Measurements from ENCODE around the gene IGFBP7.
"Not testable (repeated sequence)": the region's sequence is repeated elsewhere in the genome, so short reads cannot be mapped to it uniquely, and the experiment has no call there.

IGFBP7 gene

GRCh38 chr4:57065730-57066482 lies 44.3 kb downstream of the IGFBP7 start:
- DNase-seq (ENCODE audit: low read depth), result no peak
- no peak overlapping the region for H3K4me3 ChIP-seq (ENCODE audit: low read depth, low read length)
- TF ChIP-seq MAX (IDR thresholded peaks at IDR 0.05; ENCODE audit: low read depth, low read length), result no peak

- no peak for TF ChIP-seq POLR2A (IDR thresholded peaks at IDR 0.05; ENCODE audit: extremely low read depth, insufficient read length)
- TF ChIP-seq CTCF (IDR thresholded peaks at IDR 0.05; ENCODE audit: low read depth, low read length), result no peak
- no peak for TF ChIP-seq MAX (IDR thresholded peaks at IDR 0.05; ENCODE audit: low read depth, low read length)
- TF ChIP-seq MYC (IDR thresholded peaks at IDR 0.05; ENCODE audit: low read depth, low read length), result no peak
- DNase-seq (ENCODE audit: low read depth), result no peak
- no peak overlapping the region for H3K4me3 ChIP-seq (ENCODE audit: low read depth, low read length)
These were observed 45.1 kb downstream of the IGFBP7 start for GRCh38 chr4:57064811-57065711.

GRCh38 chr4:57064120-57064519 lies 46.1 kb downstream of the IGFBP7 start:
- TF ChIP-seq CTCF (IDR thresholded peaks at IDR 0.05; ENCODE audit: low read depth, low read length), result no peak
- TF ChIP-seq MAX (IDR thresholded peaks at IDR 0.05; ENCODE audit: low read depth, low read length), result no peak
- no peak for DNase-seq (ENCODE audit: low read depth)
- no peak overlapping the region for H3K4me3 ChIP-seq (ENCODE audit: low read depth, low read length)

- TF ChIP-seq POLR2A (IDR thresholded peaks at IDR 0.05; ENCODE audit: extremely low read depth, insufficient read length) (no peak), CTCF (IDR thresholded peaks at IDR 0.05; ENCODE audit: low read depth, low read length) (no peak), MYC (IDR thresholded peaks at IDR 0.05; ENCODE audit: low read depth, low read length) (no peak), MAX (IDR thresholded peaks at IDR 0.05; ENCODE audit: low read depth, low read length) (no peak)
- DNase-seq (ENCODE audit: low read depth), result no peak
- H3K4me3 ChIP-seq (ENCODE audit: low read depth, low read length), result no peak overlapping the region
These were observed 46.7 kb downstream of the IGFBP7 start for GRCh38 chr4:57063518-57063917.

GRCh38 chr4:57061395-57061794 lies 48.8 kb downstream of the IGFBP7 start:
- DNase-seq (ENCODE audit: low read depth), result no peak
- TF ChIP-seq POLR2A (IDR thresholded peaks at IDR 0.05; ENCODE audit: extremely low read depth, insufficient read length) (no peak), CTCF (IDR thresholded peaks at IDR 0.05; ENCODE audit: low read depth, low read length) (no peak), MAX (IDR thresholded peaks at IDR 0.05; ENCODE audit: low read depth, low read length) (no peak), MYC (IDR thresholded peaks at IDR 0.05; ENCODE audit: low read depth, low read length) (no peak)

GRCh38 chr4:57060717-57061067 lies 49.5 kb downstream of the IGFBP7 start:
- peak; percentile 35 for DNase-seq (ENCODE audit: low read depth)
- H3K4me3 ChIP-seq (ENCODE audit: low read depth, low read length), result not testable (repeated sequence)

More at GRCh38 chr4:57061395-57061794, 48.8 kb downstream of the IGFBP7 start:
- no peak overlapping the region for H3K4me3 ChIP-seq (ENCODE audit: low read depth, low read length)
